ENCODE results near the gene FBLN1. TPM values are rescaled to one million over a fixed set of nuclear protein-coding genes. Genes with fewer than 3 reads are reported as not detected.
"Not testable (repeated sequence)": the region's sequence is repeated elsewhere in the genome, so short reads cannot be mapped to it uniquely, and the experiment has no call there.

The FBLN1 gene
- total RNA-seq, 1 experiment from 2014 or later = 23.4 TPM

DNA sequence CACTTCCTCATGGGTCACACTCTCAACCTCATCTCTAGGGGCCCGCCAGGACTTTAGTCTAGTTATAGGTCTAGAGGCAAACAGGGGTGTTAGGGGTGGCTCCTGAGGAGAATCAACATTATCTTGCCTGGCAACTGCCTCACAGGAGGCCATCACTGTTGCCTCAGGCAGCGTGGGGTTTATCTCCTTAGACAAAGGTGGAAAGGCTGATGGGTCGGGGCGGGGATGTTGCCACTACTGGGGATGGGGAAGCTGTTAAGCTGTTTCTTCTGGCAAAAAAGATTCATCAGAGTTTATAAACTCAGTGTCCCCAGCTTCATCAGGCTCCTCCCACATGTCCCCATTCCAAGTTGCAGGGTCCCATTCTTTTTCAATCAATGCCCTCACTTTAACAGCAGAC is 58.1 kb downstream of the FBLN1 start:
- H3K9me3 ChIP-seq (ENCODE audit: control insufficient read depth in 1 of 2, insufficient read depth in 1 of 2, low read depth in 1 of 2, low read length in 2 of 2); H3K79me2 ChIP-seq (ENCODE audit: insufficient read depth, low read length); DNase-seq (ENCODE audit: low read depth, low spot score); H3K9ac ChIP-seq (ENCODE audit: low read length); H3K4me1 ChIP-seq (ENCODE audit: control insufficient read depth in 1 of 2, insufficient read depth in 2 of 2, low read length in 2 of 2); RAD21 ChIA-PET (ENCODE audit: low non-redundant PET in 1 of 2, low total read pairs in 2 of 2, uncharacterized antibody in 2 of 2, unreplicated experiment in 2 of 2); intact Hi-C loops (cut with micrococcal nuclease); H3K27ac ChIP-seq (ENCODE audit: low read depth, low read length); H3K36me3 ChIP-seq (ENCODE audit: control insufficient read depth in 1 of 2, insufficient read depth in 2 of 2, low read length in 2 of 2); H3K4me2 ChIP-seq (ENCODE audit: low read length); ATAC-seq; H3K9me2 ChIP-seq (ENCODE audit: insufficient read depth); H3K27me3 ChIP-seq (ENCODE audit: insufficient read depth, low read length); H4K20me1 ChIP-seq (ENCODE audit: insufficient read depth); POLR2A ChIA-PET; BruUV-seq (replicated peaks); CTCF ChIA-PET; H2AFZ ChIP-seq (ENCODE audit: low read depth, low read length, poor library complexity, severe bottlenecking); H3K4me3 ChIP-seq (replicated peaks in 1 of 2; ENCODE audit: low read depth in 1 of 2, low read length in 2 of 2): not testable (repeated sequence)

DNA sequence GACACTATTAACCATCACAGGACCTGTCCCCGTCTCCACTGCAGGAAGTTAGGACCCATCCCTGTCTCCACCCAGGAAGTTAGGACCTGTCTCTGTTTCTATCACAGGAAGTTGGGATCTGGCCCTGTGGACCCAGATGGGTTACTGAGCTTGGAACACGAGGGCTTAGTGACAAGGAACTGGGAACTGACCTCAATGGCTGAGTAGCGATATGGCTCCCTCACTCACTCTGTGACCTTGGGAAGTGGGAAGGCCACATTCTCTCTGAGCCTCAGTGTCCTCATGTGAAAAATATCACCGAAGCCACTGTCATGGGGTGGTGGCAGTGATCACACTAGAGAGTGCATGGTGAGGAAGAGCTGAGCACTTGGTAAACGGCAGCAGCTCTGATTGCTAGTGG is 59.4 kb downstream of the FBLN1 start:
- Histone ChIP-seq H3K79me2 (ENCODE audit: insufficient read depth, low read length) (no peaks in the 10 kb centered on the region), H3K27me3 (ENCODE audit: insufficient read depth, low read length) (no peaks in the 10 kb centered on the region), H3K4me1 (ENCODE audit: control insufficient read depth in 1 of 2, insufficient read depth in 2 of 2, low read length in 2 of 2) (no peaks in the 10 kb centered on the region), H3K4me3 (replicated peaks in 1 of 2; ENCODE audit: low read depth in 1 of 2, low read length in 2 of 2) (no peak overlapping the region), H3K36me3 (ENCODE audit: control insufficient read depth in 1 of 2, insufficient read depth in 2 of 2, low read length in 2 of 2) (no peaks in the 10 kb centered on the region), H4K20me1 (ENCODE audit: insufficient read depth) (no peaks in the 10 kb centered on the region), H2AFZ (ENCODE audit: low read depth, low read length, poor library complexity, severe bottlenecking) (no peak overlapping the region), H3K9me2 (ENCODE audit: insufficient read depth) (no peaks in the 10 kb centered on the region), H3K9ac (ENCODE audit: low read length) (no peak overlapping the region), H3K4me2 (ENCODE audit: low read length) (no peak overlapping the region), H3K9me3 (ENCODE audit: control insufficient read depth in 1 of 2, insufficient read depth in 1 of 2, low read depth in 1 of 2, low read length in 2 of 2) (no peaks in the 10 kb centered on the region), H3K27ac (ENCODE audit: low read depth, low read length) (no peak overlapping the region)
- BruUV-seq (replicated peaks) = no TSS peak
- ChIA-PET CTCF (no interaction called here), POLR2A (no interaction called here), RAD21 (ENCODE audit: low non-redundant PET in 1 of 2, low total read pairs in 2 of 2, uncharacterized antibody in 2 of 2, unreplicated experiment in 2 of 2) (no interaction called here)
- TF ChIP-seq ZFX (IDR thresholded peaks at IDR 0.05) (no peak), TCF7L2 (IDR thresholded peaks at IDR 0.05; ENCODE audit: borderline replicate concordance, extremely low read depth, insufficient read depth, insufficient read length) (no peak), POLR2AphosphoS5 (IDR thresholded peaks at IDR 0.05; ENCODE audit: low read depth, low read length) (no peak), YY1 (IDR thresholded peaks at IDR 0.05; ENCODE audit: extremely low read depth, insufficient replicate concordance, low read depth, low read length) (no peak), ATF3 (IDR thresholded peaks at IDR 0.05) (no peak), EZH2phosphoT487 (IDR thresholded peaks at IDR 0.05; ENCODE audit: borderline replicate concordance) (no peak), JUND (IDR thresholded peaks at IDR 0.05) (no peak)
- TF ChIP-seq, protein P1, sequence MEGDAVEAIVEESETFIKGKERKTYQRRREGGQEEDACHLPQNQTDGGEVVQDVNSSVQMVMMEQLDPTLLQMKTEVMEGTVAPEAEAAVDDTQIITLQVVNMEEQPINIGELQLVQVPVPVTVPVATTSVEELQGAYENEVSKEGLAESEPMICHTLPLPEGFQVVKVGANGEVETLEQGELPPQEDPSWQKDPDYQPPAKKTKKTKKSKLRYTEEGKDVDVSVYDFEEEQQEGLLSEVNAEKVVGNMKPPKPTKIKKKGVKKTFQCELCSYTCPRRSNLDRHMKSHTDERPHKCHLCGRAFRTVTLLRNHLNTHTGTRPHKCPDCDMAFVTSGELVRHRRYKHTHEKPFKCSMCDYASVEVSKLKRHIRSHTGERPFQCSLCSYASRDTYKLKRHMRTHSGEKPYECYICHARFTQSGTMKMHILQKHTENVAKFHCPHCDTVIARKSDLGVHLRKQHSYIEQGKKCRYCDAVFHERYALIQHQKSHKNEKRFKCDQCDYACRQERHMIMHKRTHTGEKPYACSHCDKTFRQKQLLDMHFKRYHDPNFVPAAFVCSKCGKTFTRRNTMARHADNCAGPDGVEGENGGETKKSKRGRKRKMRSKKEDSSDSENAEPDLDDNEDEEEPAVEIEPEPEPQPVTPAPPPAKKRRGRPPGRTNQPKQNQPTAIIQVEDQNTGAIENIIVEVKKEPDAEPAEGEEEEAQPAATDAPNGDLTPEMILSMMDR (IDR thresholded peaks at IDR 0.05 in 2 of 3, conservative IDR thresholded peaks at IDR 0.05 in 1 of 3; ENCODE audit: borderline replicate concordance in 1 of 3, insufficient read depth in 1 of 3, low read depth in 2 of 3, low read length in 2 of 3) = no peak
- TF ChIP-seq, protein P2, sequence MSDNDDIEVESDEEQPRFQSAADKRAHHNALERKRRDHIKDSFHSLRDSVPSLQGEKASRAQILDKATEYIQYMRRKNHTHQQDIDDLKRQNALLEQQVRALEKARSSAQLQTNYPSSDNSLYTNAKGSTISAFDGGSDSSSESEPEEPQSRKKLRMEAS (IDR thresholded peaks at IDR 0.05) = no peak
- intact Hi-C loops (cut with micrococcal nuclease) = no loop called here
- DNase-seq (ENCODE audit: low read depth, low spot score) (no peak), ATAC-seq (no peak)

Measured in HCT116 (cell line).